ENCODE measurements around the gene JMJD1C. TPM values are rescaled to one million over a fixed set of nuclear protein-coding genes. Genes with fewer than 3 reads are reported as not detected.

The JMJD1C gene
- total and polyA plus RNA-seq, 12 donors, result 14.4 to 70.4 (median 39.2) TPM

DNA sequence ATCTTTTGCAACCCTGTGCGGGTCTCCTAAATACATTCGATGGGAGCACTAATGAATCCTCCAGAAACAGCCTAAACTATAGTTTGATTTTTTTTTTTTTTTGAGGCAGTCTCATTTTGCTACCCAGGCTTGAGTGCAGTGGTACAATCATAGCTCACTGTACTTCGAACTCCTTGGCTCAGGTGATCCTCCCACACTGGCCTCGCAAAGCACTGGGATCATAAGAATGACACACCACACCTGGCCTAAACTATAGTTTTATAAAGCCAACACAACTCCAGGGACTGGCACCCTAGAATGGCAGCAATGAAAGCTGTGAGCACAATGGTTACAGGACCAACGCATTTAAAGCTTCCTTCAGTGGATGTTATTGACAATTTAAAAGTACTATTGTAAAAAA lies 14.5 kb upstream of the JMJD1C start:
- Histone ChIP-seq H3K36me3 (no peaks in the 10 kb centered on the region), H3K27me3 (no peaks in the 10 kb centered on the region), H3K27ac (no peak overlapping the region), H3K4me1 (peaks cover 0 to 34% (median 17%) of the 10 kb centered on the region in 9 donors), H3K9me3 (peaks cover 0 to 3% (median 0%) of the 10 kb centered on the region in 11 donors), H3K4me3 (no peak overlapping the region)
- TF ChIP-seq, protein P1, sequence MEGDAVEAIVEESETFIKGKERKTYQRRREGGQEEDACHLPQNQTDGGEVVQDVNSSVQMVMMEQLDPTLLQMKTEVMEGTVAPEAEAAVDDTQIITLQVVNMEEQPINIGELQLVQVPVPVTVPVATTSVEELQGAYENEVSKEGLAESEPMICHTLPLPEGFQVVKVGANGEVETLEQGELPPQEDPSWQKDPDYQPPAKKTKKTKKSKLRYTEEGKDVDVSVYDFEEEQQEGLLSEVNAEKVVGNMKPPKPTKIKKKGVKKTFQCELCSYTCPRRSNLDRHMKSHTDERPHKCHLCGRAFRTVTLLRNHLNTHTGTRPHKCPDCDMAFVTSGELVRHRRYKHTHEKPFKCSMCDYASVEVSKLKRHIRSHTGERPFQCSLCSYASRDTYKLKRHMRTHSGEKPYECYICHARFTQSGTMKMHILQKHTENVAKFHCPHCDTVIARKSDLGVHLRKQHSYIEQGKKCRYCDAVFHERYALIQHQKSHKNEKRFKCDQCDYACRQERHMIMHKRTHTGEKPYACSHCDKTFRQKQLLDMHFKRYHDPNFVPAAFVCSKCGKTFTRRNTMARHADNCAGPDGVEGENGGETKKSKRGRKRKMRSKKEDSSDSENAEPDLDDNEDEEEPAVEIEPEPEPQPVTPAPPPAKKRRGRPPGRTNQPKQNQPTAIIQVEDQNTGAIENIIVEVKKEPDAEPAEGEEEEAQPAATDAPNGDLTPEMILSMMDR (IDR thresholded peaks at IDR 0.05), result no peak
- ATAC-seq, result no peak
- WGBS, 2 donors, result 94 to 97% methylated on average over 5 of the region's 5 CpGs
- DNase-seq, result no peak
- intact Hi-C loops (cut with DNase I), result loop anchor here in 1 of 10 donors (5.0 kb wide), 1 partner anchor 37 kb away; no protein-coding TSS in a partner anchor

DNA sequence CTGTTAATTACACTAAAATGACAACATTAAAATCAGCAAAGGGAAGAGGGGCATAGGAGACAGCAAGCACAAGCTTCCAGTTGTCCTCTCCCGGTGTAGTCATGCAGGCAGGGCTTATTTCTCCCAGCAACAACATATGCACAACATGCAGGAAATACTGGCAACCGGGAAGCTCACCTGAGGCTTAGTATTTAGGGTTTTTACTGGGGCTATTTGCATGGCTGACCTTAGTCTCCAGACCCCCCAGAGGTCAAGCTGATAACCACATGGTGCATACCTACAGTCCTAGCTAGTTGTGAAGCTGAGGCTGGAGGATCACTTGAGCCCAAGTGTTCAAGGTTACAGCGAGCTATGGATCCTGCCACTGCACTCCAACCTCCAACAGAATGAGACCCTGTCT lies 12.8 kb upstream of the JMJD1C start:
- peak in 1 of 8 donors; percentile 18 for ATAC-seq
- Histone ChIP-seq H3K9me3 (peaks cover 0 to 3% (median 0%) of the 10 kb centered on the region in 11 donors), H3K27me3 (no peaks in the 10 kb centered on the region), H3K4me1 (peaks cover 0 to 20% (median 11%) of the 10 kb centered on the region in 9 donors), H3K36me3 (no peaks in the 10 kb centered on the region), H3K4me3 (no peak overlapping the region), H3K27ac (no peak overlapping the region)
- DNase-seq, result no peak
- intact Hi-C loops (cut with DNase I), result no loop called here
- WGBS, 2 donors, result 66 to 81% methylated on average over 3 of the region's 3 CpGs
- TF ChIP-seq, protein P1 (IDR thresholded peaks at IDR 0.05), result no peak

DNA sequence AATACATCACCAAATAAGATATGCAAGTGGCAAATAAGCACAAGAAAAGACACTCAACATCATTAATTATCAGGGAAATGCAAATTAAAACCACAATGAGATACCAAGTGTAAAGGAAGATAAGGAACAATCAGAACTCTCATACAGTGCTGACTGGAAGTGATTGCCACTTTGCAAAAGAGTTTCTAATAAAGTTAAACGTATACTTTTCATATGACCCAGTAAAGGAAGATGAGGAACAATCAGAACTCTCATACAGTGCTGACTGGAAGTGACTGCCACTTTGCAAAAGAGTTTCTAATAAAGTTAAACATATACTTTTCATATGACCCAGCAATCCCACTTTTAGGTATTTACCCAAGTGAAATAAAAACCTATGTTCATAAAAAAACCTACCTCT lies 12.2 kb upstream of the JMJD1C start:
- ATAC-seq, result no peak

DNA sequence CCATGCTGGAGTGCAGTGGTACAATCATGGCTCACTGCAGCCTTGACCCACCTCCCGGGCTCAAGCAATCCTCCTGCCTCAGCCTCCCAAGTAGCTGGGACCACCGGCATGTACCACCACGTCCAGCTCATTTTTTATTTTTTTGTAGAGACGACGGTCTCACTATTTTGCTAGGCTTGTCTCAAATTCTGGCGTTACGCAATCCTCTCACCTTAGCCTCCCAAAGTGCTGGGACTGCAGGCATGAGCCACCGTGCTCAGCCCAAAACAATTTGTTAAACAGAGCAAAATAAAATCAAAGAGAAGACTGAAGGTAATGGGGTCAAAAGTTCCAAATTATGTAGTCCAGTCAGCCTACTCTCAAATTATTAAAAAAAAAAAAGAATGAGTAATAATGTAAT lies 8.7 kb upstream of the JMJD1C start:
- no peak for ATAC-seq

More for the DNA sequence above, 12.2 kb upstream of the JMJD1C start:
- peaks cover 0 to 3% (median 0%) of the 10 kb centered on the region in 11 donors for H3K9me3 ChIP-seq
- H3K36me3 ChIP-seq, result no peaks in the 10 kb centered on the region
- TF ChIP-seq, protein P1 (IDR thresholded peaks at IDR 0.05), result no peak
- intact Hi-C loops (cut with DNase I), result no loop called here
- no peaks in the 10 kb centered on the region for H3K27me3 ChIP-seq
- H3K4me1 ChIP-seq, result peaks cover 0 to 20% (median 11%) of the 10 kb centered on the region in 9 donors
- H3K27ac ChIP-seq, result no peak overlapping the region
- no peak for DNase-seq
- H3K4me3 ChIP-seq, result no peak overlapping the region
- WGBS, 2 donors, result 27 to 48% methylated on average over 1 of the region's 1 CpG

More for the DNA sequence above, 8.7 kb upstream of the JMJD1C start:
- DNase-seq, result no peak
- no peak overlapping the region for H3K27ac ChIP-seq
- 97 to 99% methylated on average over 8 of the region's 8 CpGs for WGBS, 2 donors
- intact Hi-C loops (cut with DNase I), result no loop called here
- peaks cover 0 to 17% (median 11%) of the 10 kb centered on the region in 9 donors for H3K4me1 ChIP-seq
- peaks cover 0 to 3% (median 0%) of the 10 kb centered on the region in 11 donors for H3K9me3 ChIP-seq
- TF ChIP-seq, protein P1 (IDR thresholded peaks at IDR 0.05), result no peak
- H3K4me3 ChIP-seq, result no peak overlapping the region
- H3K36me3 ChIP-seq, result no peaks in the 10 kb centered on the region
- no peaks in the 10 kb centered on the region for H3K27me3 ChIP-seq

Data from heart right ventricle (tissue), 16 donors.